Stimulated activated effector memory CD8-positive, alpha-beta T cell treated with anti-CD3 and anti-CD28 coated beads, Interleukin-12 subunit alpha, Interleukin-12 subunit beta, amount 100 ng/mL, for 72 hours (primary cell): ENCODE measurements around the gene TMEM260.
"Not testable (repeated sequence)": the region's sequence is repeated elsewhere in the genome, so short reads cannot be mapped to it uniquely, and the experiment has no call there.

ENCODE experiments used
- ATAC-seq: fragments of 150-1000 bp; cut with Tn5 transposase; 2 replicates; pipeline ENCODE4 v1.10.0; 2021
- DNase-seq, 2 donors: peaks; one replicate each; pipeline ENCODE4 v3.0.0; 2021 to 2022; ENCODE audit warnings: low spot score in 2 of 2
- H3K27ac Mint-ChIP-seq: one replicate; pipeline ENCODE4 v1.8.0; 2022; ENCODE audit warnings: mild to moderate bottlenecking, mixed read lengths
- H3K36me3 Mint-ChIP-seq: one replicate; pipeline ENCODE4 v1.8.0; 2022; ENCODE audit warnings: mild to moderate bottlenecking, mixed read lengths
- H3K4me1 Mint-ChIP-seq: one replicate; pipeline ENCODE4 v1.8.0; 2022; ENCODE audit warnings: mixed read lengths
- H3K4me3 Mint-ChIP-seq: one replicate; pipeline ENCODE4 v1.8.0; 2022; ENCODE audit warnings: mild to moderate bottlenecking, mixed read lengths
- H3K9me3 Mint-ChIP-seq: one replicate; pipeline ENCODE4 v1.8.0; 2022; ENCODE audit warnings: mixed read lengths

TMEM260 gene

DNA sequence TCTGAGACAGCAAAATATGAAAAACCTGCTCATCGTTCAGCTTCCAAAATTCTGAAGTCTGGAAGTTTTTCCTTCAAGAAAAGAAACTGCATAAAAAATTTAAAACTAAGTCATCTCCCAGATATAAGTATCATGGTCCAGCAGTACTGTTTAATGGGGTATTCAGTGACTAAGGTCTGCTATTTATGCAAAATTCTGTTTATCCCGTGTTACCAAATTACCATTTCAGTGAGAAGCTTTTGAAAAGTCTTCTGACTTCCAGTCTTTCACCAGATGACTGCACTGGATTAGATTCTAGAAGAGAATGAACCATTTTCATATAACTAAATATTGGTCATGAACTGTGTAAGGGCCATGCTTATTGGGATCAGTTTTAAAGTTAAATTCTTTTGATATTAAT is 67.9 kb downstream of the TMEM260 start:
- no peaks in the 10 kb centered on the region for H3K9me3 Mint-ChIP-seq
- DNase-seq (no peak), ATAC-seq (no peak)
- no peaks in the 10 kb centered on the region for H3K4me1 Mint-ChIP-seq
- H3K36me3 Mint-ChIP-seq: peaks cover 12% of the 10 kb centered on the region
- H3K4me3 Mint-ChIP-seq: no peak overlapping the region
- H3K27ac Mint-ChIP-seq: no peak overlapping the region

GRCh38 chr14:56648508-56649301 is 69.1 kb downstream of the TMEM260 start:
- Mint-ChIP-seq H3K9me3 (no peaks in the 10 kb centered on the region), H3K27ac (no peak overlapping the region), H3K4me1 (no peaks in the 10 kb centered on the region), H3K4me3 (no peak overlapping the region), H3K36me3 (peaks cover 12% of the 10 kb centered on the region)
- ATAC-seq: no peak
- no peak for DNase-seq

DNA sequence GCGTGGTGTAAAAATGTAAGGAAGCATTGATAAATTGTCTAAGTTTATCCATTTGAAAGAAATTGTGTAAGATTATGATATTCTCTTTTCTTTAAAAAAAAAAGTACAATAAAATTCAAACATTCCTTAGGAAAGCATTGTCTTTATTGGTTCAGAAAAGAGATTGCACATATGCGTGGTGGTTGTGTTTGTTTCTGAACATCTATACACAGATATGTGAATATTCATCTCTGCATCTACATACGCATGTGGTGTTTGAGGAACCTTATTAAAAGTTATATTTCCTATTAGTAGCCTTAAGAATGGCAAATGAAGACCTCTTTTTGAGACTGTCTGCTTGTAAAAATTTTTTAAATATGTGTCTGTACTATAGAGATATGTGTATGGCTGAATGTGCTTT is 69.8 kb downstream of the TMEM260 start:
- H3K9me3 Mint-ChIP-seq: no peaks in the 10 kb centered on the region
- H3K4me3 Mint-ChIP-seq: no peak overlapping the region
- ATAC-seq (no peak), DNase-seq (no peak)
- no peaks in the 10 kb centered on the region for H3K4me1 Mint-ChIP-seq
- peaks cover 12% of the 10 kb centered on the region for H3K36me3 Mint-ChIP-seq
- no peak overlapping the region for H3K27ac Mint-ChIP-seq

DNA sequence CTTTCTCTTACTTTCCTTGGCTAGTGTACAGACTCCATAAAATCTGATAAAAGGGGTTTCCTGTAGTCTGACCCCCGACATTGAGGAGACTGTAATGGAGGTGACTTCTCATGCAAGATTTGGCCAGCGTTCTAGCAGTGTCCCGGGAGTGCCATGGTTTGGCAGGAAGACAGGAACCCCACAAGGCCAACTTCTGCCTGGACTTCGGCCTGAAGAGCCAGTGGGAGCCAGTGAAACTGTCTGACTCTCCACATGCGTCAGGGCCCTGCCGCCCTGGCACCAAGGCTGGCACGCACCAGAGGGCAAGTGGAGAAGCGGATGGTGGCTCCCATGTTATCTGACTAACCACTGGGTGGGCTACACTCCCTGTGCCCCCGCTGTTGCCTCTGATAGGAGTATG is 70.5 kb downstream of the TMEM260 start:
- ATAC-seq: no peak

GRCh38 chr14:56650979-56651378 is 71.4 kb downstream of the TMEM260 start:
- H3K4me1 Mint-ChIP-seq: no peaks in the 10 kb centered on the region
- H3K4me3 Mint-ChIP-seq: no peak overlapping the region
- no peak for DNase-seq
- H3K36me3 Mint-ChIP-seq: peaks cover 12% of the 10 kb centered on the region
- no peak overlapping the region for H3K27ac Mint-ChIP-seq
- no peak for ATAC-seq
- no peaks in the 10 kb centered on the region for H3K9me3 Mint-ChIP-seq

More for the DNA sequence above, 70.5 kb downstream of the TMEM260 start:
- no peak for DNase-seq
- no peaks in the 10 kb centered on the region for H3K4me1 Mint-ChIP-seq
- H3K27ac Mint-ChIP-seq: no peak overlapping the region
- H3K9me3 Mint-ChIP-seq: no peaks in the 10 kb centered on the region
- peaks cover 12% of the 10 kb centered on the region for H3K36me3 Mint-ChIP-seq
- no peak overlapping the region for H3K4me3 Mint-ChIP-seq

- Mint-ChIP-seq H3K27ac (no peak overlapping the region), H3K4me3 (no peak overlapping the region), H3K36me3 (no peaks in the 10 kb centered on the region), H3K4me1 (no peaks in the 10 kb centered on the region), H3K9me3 (no peaks in the 10 kb centered on the region)
- ATAC-seq (no peak), DNase-seq (no peak)
These were observed 78.0 kb downstream of the TMEM260 start for GRCh38 chr14:56657604-56658003.

- Mint-ChIP-seq H3K9me3 (no peaks in the 10 kb centered on the region), H3K36me3 (no peaks in the 10 kb centered on the region), H3K4me1 (no peaks in the 10 kb centered on the region), H3K4me3 (no peak overlapping the region), H3K27ac (no peak overlapping the region)
- DNase-seq: no peak
- ATAC-seq: no peak
These were observed 79.8 kb downstream of the TMEM260 start for GRCh38 chr14:56659378-56659777.

DNA sequence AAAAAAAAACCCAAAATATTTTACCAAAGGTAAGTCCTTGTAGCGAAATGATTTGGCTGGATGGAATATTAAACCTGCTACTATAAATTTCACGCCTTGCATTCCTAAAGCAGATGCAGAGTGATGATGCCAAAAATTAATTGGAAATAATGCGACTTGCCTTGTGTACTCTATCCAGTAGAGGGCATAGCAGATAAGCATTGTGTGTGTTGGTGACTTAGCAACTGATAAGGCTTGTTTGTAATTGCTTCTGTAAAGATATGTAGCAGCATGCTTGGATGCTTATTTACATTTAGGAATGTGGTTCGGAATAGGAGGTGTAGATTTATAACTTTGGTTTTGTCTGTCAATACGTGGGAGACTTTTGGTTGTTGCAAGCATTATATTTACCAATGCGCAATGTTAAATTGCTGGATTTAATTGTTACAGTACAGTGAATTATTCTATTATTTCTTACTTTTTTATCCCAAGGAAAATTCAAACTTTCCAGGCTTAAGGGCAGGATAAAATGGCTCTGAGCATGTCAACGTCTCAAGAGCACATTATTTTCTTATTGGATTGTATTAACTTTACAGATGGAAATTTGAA is 80.5 kb downstream of the TMEM260 start:
- Mint-ChIP-seq H3K27ac (no peak overlapping the region), H3K9me3 (no peaks in the 10 kb centered on the region), H3K4me1 (no peaks in the 10 kb centered on the region), H3K36me3 (no peaks in the 10 kb centered on the region), H3K4me3 (no peak overlapping the region)
- DNase-seq (no peak), ATAC-seq (no peak)

DNA sequence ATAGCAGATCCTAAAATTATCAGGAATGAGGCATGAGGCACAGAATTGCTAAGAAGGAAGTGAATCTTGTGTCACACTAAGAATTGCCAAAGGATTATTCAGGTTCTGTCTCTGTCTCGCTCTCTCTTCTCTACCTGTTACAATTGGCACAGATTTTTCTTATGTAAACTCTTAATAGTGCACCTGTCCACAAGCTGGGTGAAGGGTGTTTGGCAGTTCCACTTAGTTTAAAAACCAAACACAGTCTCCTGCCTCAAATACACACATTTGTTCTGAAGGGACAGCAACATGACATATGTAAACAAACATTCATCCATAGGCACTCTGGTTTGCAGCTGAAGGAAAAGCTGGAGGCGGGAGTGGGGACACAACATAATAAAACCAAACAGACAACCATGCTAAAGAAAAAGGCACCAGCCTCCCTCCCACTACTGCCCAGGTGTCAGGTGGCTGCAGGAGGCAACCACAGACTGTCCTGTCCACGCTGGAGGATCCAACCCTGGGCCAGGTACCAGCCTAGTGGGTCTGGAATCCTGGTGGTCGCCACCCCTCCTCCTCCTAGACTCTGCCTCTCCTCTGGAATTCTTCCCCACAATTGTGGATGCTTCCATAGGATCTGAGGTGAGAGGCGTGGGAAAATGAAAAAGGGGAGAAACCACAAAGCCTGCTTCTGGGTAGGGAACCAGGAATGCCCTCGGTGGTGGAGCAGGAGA is 81.2 kb downstream of the TMEM260 start:
- no peaks in the 10 kb centered on the region for H3K36me3 Mint-ChIP-seq
- H3K4me1 Mint-ChIP-seq: no peaks in the 10 kb centered on the region
- ATAC-seq: no peak
- no peak overlapping the region for H3K27ac Mint-ChIP-seq
- H3K9me3 Mint-ChIP-seq: peaks cover 3% of the 10 kb centered on the region
- no peak overlapping the region for H3K4me3 Mint-ChIP-seq
- no peak for DNase-seq

DNA sequence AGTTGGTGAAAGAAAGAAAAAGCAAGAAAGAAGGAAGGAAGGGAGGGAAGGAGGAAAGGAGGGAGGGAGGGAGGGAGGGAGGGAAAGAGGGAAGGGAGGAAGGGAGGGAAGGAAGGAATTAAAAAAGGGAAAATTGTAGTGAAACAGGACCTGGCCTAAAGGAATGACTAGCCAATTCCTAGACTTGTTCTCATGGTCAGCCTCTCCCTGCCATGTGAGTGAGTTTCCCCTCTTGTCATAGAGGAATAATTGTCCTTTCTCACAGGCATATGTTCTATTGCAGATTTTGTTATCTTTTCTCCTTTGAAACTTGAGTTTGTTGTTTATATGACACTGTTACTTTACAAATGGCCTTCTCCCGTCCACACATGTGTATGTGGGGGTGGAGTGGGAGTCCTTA is 81.9 kb downstream of the TMEM260 start:
- Mint-ChIP-seq H3K4me3 (no peak overlapping the region), H3K9me3 (peaks cover 6% of the 10 kb centered on the region), H3K36me3 (no peaks in the 10 kb centered on the region), H3K4me1 (no peaks in the 10 kb centered on the region), H3K27ac (no peak overlapping the region)
- no peak for ATAC-seq
- DNase-seq: no peak

DNA sequence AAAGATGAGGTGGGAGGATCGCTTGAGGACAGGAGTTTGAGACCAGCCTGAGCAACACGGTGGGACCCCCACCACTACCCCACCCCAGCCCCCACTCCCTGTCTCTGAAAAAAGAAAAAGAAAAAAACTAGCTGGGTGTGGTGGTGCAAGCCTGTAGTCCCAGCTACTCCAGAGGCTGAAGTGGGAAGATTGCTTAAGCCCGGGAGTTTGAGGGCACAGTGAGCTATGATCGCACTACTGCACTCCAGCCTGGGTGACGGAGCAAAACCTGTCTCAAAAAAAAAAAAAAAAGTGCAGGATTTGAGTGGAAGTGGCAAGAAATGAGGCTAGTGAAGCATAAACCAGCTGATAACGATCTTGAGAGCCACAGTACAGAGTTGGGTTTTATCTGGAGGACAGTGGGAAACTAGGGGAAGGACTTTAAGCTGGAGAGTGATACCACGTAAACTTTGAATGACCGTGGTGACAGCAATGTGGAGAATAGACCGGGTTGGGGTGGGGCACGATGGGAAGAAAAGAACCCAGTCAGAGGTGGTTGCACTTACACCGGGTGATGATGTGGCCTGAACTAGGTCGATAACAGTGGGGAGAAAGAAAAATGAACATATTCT is 85.3 kb downstream of the TMEM260 start:
- Mint-ChIP-seq H3K4me1 (no peaks in the 10 kb centered on the region), H3K27ac (no peak overlapping the region), H3K9me3 (peaks cover 12% of the 10 kb centered on the region), H3K4me3 (no peak overlapping the region), H3K36me3 (no peaks in the 10 kb centered on the region)
- no peak for ATAC-seq
- no peak for DNase-seq

GRCh38 chr14:56666294-56666693 is 86.7 kb downstream of the TMEM260 start:
- Mint-ChIP-seq H3K4me1 (no peaks in the 10 kb centered on the region), H3K4me3 (no peak overlapping the region), H3K36me3 (no peaks in the 10 kb centered on the region), H3K9me3 (peaks cover 12% of the 10 kb centered on the region), H3K27ac (peak overlapping the region; percentile 12)
- no peak for DNase-seq
- no peak for ATAC-seq

- no peak for ATAC-seq
- H3K27ac Mint-ChIP-seq: no peak overlapping the region
These were observed 87.1 kb downstream of the TMEM260 start for GRCh38 chr14:56666716-56667115.

GRCh38 chr14:56667290-56667689 is 87.7 kb downstream of the TMEM260 start:
- ATAC-seq: not testable (repeated sequence)

More at GRCh38 chr14:56666716-56667115, 87.1 kb downstream of the TMEM260 start:
- Mint-ChIP-seq H3K9me3 (peaks cover 12% of the 10 kb centered on the region), H3K4me1 (no peaks in the 10 kb centered on the region), H3K4me3 (no peak overlapping the region), H3K36me3 (no peaks in the 10 kb centered on the region)
- DNase-seq: no peak

GRCh38 chr14:56676042-56676441 is 96.4 kb downstream of the TMEM260 start:
- Mint-ChIP-seq H3K4me3 (no peak overlapping the region), H3K27ac (no peak overlapping the region), H3K4me1 (no peaks in the 10 kb centered on the region), H3K9me3 (peaks cover 5% of the 10 kb centered on the region), H3K36me3 (no peaks in the 10 kb centered on the region)
- no peak for ATAC-seq
- no peak for DNase-seq

More at GRCh38 chr14:56667290-56667689, 87.7 kb downstream of the TMEM260 start:
- not testable (repeated sequence) for H3K4me1 Mint-ChIP-seq, H3K36me3 Mint-ChIP-seq, H3K4me3 Mint-ChIP-seq, DNase-seq, H3K27ac Mint-ChIP-seq
- peaks cover 12% of the 10 kb centered on the region for H3K9me3 Mint-ChIP-seq
